HFFc6 (cell line): Measurements from ENCODE around the gene DSTN. TPM values are rescaled to one million over a fixed set of nuclear protein-coding genes. Genes with fewer than 3 reads are reported as not detected.

ENCODE experiments used
- DNase-seq: peaks from one replicate; pipeline ENCODE4 v3.0.0-alpha.2; 2018
- H3K27ac Mint-ChIP-seq: 2 replicates; pipeline ENCODE4 v1.8.0; 2020; ENCODE audit warnings: mild to moderate bottlenecking, mixed read lengths
- H3K27me3 Mint-ChIP-seq: 2 replicates; pipeline ENCODE4 v1.8.0; 2021; ENCODE audit warnings: mild to moderate bottlenecking, moderate library complexity, mixed read lengths; ENCODE audit not compliant: insufficient read depth
- H3K36me3 Mint-ChIP-seq: 2 replicates; pipeline ENCODE4 v1.8.0; 2021; ENCODE audit warnings: low read depth, mixed read lengths
- H3K4me1 Mint-ChIP-seq: 2 replicates; pipeline ENCODE4 v1.8.0; 2020; ENCODE audit warnings: low read depth, mixed read lengths
- H3K4me3 Mint-ChIP-seq: 2 replicates; pipeline ENCODE4 v1.8.0; 2020; ENCODE audit warnings: mild to moderate bottlenecking, moderate library complexity, mixed read lengths
- H3K9me3 Mint-ChIP-seq: 2 replicates; pipeline ENCODE4 v1.8.0; 2020; ENCODE audit warnings: mild to moderate bottlenecking, mixed read lengths
- CTCF ChIP-seq: fragments of 200-600 bp; sonication (generic); IDR thresholded peaks from 2 replicates; pipeline ENCODE4 v1.5.0; 2021; ENCODE audit warnings: antibody characterized with exemption, mild to moderate bottlenecking
- total RNA-seq, 6 experiments: library from RNA; stranded (reverse); fragmentation: NEBNext Ultra II Directional; extraction: Animal tissue kit (Norgen Biotek cat#: 25700); gene quantifications; 2 replicates in 1 of 6; 3 replicates in 5 of 6; pipeline ENCODE4 v1.2.3, GENCODE V29; 2021

DSTN gene
- total RNA-seq, 6 experiments from 2014 or later = 497 to 624 (median 521) TPM

- Mint-ChIP-seq H3K4me3 (no peak overlapping the region), H3K27me3 (no peaks in the 10 kb centered on the region; the same call in none of the 2 replicates), H3K4me1 (peaks cover 77% of the 10 kb centered on the region), H3K9me3 (no peaks in the 10 kb centered on the region), H3K36me3 (peaks cover 26% of the 10 kb centered on the region), H3K27ac (no peak overlapping the region; the same call in 1 of the 2 replicates)
- TF ChIP-seq CTCF = no peak
- DNase-seq = no peak
Observed at GRCh38 chr20:17587148-17587547, 17.3 kb downstream of the DSTN start.

GRCh38 chr20:17587824-17588223, 17.9 kb downstream of the DSTN start:
- peaks cover 23% of the 10 kb centered on the region for H3K36me3 Mint-ChIP-seq
- peak overlapping the region; percentile 44 for H3K27ac Mint-ChIP-seq
- no peak for TF ChIP-seq CTCF
- no peaks in the 10 kb centered on the region for H3K9me3 Mint-ChIP-seq
- no peak for DNase-seq
- H3K4me1 Mint-ChIP-seq = peaks cover 74% of the 10 kb centered on the region
- H3K4me3 Mint-ChIP-seq = no peak overlapping the region
- no peaks in the 10 kb centered on the region; the same call in none of the 2 replicates for H3K27me3 Mint-ChIP-seq

DNA sequence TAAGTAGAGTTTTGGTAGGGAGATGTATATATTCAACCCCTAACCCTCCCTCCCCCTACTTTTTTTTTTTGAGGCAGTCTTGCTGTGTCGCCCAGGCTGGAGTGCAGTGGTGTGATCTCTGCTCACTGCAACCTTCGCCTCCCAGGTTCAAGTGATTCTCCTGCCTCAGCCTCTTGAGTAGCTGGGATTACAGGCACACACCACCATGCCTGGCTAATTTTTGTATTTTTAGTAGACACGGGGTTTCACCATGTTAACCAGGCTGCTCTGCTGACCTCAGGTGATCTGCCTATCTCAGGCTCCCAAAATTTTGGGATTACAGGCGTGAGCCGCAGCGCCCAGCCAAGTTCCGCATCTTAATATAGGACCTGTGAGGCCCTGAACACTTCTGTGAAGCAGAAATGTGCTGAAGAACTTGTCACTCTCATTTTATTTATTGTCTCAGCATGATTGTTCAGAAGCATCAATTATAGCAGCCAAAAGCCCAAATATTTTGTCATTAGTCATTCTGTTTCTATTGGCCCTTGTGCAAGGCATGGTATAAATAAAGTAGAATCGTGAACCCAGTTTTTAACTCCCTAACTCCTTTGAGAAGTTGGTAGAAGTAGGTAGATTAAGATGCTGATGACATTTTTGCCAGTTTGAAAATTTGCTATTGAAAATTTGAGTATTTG, 19.4 kb downstream of the DSTN start:
- H3K9me3 Mint-ChIP-seq = no peaks in the 10 kb centered on the region
- peak; percentile 29 for DNase-seq
- peaks cover 25% of the 10 kb centered on the region for H3K36me3 Mint-ChIP-seq
- H3K4me3 Mint-ChIP-seq = no peak overlapping the region
- peaks cover 81% of the 10 kb centered on the region for H3K4me1 Mint-ChIP-seq
- H3K27me3 Mint-ChIP-seq = no peaks in the 10 kb centered on the region; the same call in none of the 2 replicates
- peak overlapping the region; percentile 65 for H3K27ac Mint-ChIP-seq
- TF ChIP-seq CTCF = no peak

DNA sequence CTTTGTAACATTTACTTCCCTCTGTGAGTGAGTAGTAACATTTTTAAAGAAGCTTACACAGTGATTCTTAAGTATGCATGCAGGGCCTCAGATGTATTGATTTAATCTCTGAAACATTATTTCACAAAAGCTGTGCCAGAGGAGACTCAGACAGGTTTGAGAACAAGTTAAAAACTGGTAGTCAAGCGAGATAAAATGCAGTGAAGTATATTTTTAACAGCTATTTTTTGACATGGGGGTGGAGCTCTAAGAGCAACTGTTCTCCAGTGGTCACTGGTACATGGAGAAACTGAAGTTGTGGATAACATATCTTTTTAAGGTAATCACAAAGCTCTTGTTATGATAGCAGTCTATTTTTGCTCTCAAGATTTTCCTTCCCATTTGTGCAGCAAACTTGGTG, 20.4 kb downstream of the DSTN start:
- H3K27me3 Mint-ChIP-seq = no peaks in the 10 kb centered on the region; the same call in none of the 2 replicates
- no peak for TF ChIP-seq CTCF
- H3K9me3 Mint-ChIP-seq = no peaks in the 10 kb centered on the region
- DNase-seq = no peak
- peaks cover 85% of the 10 kb centered on the region for H3K4me1 Mint-ChIP-seq
- H3K36me3 Mint-ChIP-seq = peaks cover 25% of the 10 kb centered on the region
- peak overlapping the region; percentile 6; the same call in 1 of the 2 replicates for H3K27ac Mint-ChIP-seq
- H3K4me3 Mint-ChIP-seq = no peak overlapping the region

DNA sequence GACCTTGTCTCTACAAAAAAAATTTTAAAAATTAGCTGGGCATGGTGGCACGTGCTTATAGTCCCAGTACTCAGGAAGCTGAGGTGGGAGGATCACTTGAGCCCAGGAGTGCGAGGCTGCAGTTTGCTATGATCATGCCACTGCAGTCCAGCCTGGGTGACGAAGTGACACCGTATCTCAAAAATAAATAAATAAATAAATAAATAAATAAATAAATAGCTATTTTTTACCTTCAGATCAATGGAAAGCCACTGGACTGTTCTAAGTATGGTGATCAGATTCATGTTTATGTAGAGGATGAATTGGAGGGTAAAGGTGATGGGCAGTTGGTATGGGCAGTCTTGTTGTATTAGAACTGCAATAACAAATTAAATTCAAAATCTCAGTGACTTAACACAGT, 24.0 kb downstream of the DSTN start:
- H3K4me3 Mint-ChIP-seq = no peak overlapping the region
- H3K27me3 Mint-ChIP-seq = no peaks in the 10 kb centered on the region; the same call in 1 of the 2 replicates
- no peaks in the 10 kb centered on the region for H3K9me3 Mint-ChIP-seq
- TF ChIP-seq CTCF = no peak
- H3K27ac Mint-ChIP-seq = no peak overlapping the region
- no peak for DNase-seq
- H3K36me3 Mint-ChIP-seq = peaks cover 29% of the 10 kb centered on the region
- H3K4me1 Mint-ChIP-seq = peaks cover 88% of the 10 kb centered on the region
